ENCODE results near the gene POLR3B.

DNA sequence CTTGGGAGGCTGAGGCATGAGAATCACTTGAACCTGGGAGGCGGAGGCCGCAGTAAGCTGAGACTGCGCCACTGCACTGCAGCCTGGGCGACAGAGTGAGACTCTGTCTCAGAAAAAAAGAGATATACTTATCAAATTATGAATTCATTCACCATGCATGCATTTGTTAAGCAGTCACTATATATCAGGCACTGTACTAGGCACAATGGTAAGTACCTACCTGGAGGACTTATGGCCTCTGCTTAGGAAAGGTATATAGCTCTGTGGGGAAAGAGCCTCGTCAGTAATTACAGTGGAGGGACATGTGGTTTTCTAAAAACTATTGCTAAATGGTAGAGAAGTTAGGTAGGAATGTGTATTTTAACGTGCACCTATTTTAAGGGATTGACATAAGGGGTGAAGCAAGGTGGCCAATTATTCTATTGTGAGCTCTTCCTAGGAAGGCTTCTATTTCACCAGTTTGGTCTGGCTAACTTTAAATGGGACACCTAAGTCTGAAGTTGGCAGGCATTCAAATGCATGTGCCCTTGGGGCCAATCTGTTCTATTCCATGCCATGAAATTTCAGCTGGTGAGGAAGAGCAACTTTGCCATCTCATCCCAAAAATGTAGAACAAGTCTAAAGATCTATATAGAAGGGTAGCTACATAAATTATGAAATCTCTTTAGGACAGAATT is 40.0 kb upstream of the POLR3B start:
- TF ChIP-seq, protein P1, sequence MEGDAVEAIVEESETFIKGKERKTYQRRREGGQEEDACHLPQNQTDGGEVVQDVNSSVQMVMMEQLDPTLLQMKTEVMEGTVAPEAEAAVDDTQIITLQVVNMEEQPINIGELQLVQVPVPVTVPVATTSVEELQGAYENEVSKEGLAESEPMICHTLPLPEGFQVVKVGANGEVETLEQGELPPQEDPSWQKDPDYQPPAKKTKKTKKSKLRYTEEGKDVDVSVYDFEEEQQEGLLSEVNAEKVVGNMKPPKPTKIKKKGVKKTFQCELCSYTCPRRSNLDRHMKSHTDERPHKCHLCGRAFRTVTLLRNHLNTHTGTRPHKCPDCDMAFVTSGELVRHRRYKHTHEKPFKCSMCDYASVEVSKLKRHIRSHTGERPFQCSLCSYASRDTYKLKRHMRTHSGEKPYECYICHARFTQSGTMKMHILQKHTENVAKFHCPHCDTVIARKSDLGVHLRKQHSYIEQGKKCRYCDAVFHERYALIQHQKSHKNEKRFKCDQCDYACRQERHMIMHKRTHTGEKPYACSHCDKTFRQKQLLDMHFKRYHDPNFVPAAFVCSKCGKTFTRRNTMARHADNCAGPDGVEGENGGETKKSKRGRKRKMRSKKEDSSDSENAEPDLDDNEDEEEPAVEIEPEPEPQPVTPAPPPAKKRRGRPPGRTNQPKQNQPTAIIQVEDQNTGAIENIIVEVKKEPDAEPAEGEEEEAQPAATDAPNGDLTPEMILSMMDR (IDR thresholded peaks at IDR 0.05) = no peak
- no peak for TF ChIP-seq POLR2A (IDR thresholded peaks at IDR 0.05)
- TF ChIP-seq POLR2AphosphoS5 (IDR thresholded peaks at IDR 0.05) = no peak
- no peak for TF ChIP-seq EP300 (IDR thresholded peaks at IDR 0.05)
